ENCODE data around the gene CHORDC1. TPM values are rescaled to one million over a fixed set of nuclear protein-coding genes. Genes with fewer than 3 reads are reported as not detected.

Gene CHORDC1
- total and polyA plus RNA-seq, 2 of the 13 experiments (the other 11 are each of a cell fraction or from before 2014, with no cell fraction given): 19.1 to 73.5 TPM

DNA sequence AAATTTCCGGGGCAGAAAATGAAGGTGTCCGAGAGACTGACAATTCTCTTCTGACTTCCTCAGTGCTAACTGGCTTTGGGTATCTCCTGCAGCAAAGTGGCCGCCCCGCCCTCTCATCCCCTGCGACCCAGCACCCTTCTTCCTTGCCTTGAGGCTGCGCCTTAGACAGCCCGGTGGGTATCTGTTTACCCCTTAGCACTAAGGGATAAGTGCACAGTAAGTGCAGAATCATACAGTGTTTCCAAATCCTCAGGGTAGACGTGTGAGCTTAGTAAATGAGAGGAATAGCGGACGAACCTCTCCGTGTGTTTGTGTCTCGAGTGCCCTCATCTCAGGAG lies 368 bp upstream of the CHORDC1 start (continued):
- TF ChIP-seq ZNF552 (CRISPR knock-in tag; IDR thresholded peaks at IDR 0.05; ENCODE audit: borderline replicate concordance) (0 out of 2 replicates have a peak, but pooled peaks have one; percentile 4), SOX6 (IDR thresholded peaks at IDR 0.05) (no peak), SOX6 (CRISPR knock-in tag; IDR thresholded peaks at IDR 0.05) (peak; percentile 22; the same call in 1 of the 2 replicates), FOXJ3 (CRISPR knock-in tag; IDR thresholded peaks at IDR 0.05; ENCODE audit: borderline replicate concordance) (no peak), SIN3B (IDR thresholded peaks at IDR 0.05; ENCODE audit: low read length) (no peak), NFE2 (CRISPR knock-in tag; IDR thresholded peaks at IDR 0.05) (no peak), ZNF225 (CRISPR knock-in tag; IDR thresholded peaks at IDR 0.05) (no peak), ZBTB3 (CRISPR knock-in tag; IDR thresholded peaks at IDR 0.05; ENCODE audit: borderline replicate concordance, low read depth) (no peak), SNRNP70 (IDR thresholded peaks at IDR 0.05; ENCODE audit: low read depth, low read length) (no peak), LCORL (IDR thresholded peaks at IDR 0.05) (no peak), LCORL (CRISPR knock-in tag; IDR thresholded peaks at IDR 0.05) (no peak), DNMT3B (CRISPR knock-in tag; conservative IDR thresholded peaks at IDR 0.05) (no peak), MAZ (IDR thresholded peaks at IDR 0.05; ENCODE audit: borderline replicate concordance, low read depth, low read length) (no peak), MAZ (CRISPR knock-in tag; IDR thresholded peaks at IDR 0.05; ENCODE audit: low read depth) (no peak), ZNF235 (CRISPR knock-in tag; IDR thresholded peaks at IDR 0.05; ENCODE audit: borderline replicate concordance) (0 out of 2 replicates have a peak, but pooled peaks have one; percentile 1), ZSCAN25 (CRISPR knock-in tag; IDR thresholded peaks at IDR 0.05) (no peak), ZBTB4 (CRISPR knock-in tag; IDR thresholded peaks at IDR 0.05; ENCODE audit: borderline replicate concordance) (no peak), ELF4 (CRISPR knock-in tag; IDR thresholded peaks at IDR 0.05; ENCODE audit: borderline replicate concordance) (no peak), ZBTB2 (CRISPR knock-in tag; IDR thresholded peaks at IDR 0.05; ENCODE audit: low read depth) (no peak), ZNF460 (CRISPR knock-in tag; IDR thresholded peaks at IDR 0.05; ENCODE audit: borderline replicate concordance) (no peak), FOXA3 (CRISPR knock-in tag; IDR thresholded peaks at IDR 0.05) (0 out of 2 replicates have a peak, but pooled peaks have one; percentile 2)
- TF ChIP-seq, protein P1, sequence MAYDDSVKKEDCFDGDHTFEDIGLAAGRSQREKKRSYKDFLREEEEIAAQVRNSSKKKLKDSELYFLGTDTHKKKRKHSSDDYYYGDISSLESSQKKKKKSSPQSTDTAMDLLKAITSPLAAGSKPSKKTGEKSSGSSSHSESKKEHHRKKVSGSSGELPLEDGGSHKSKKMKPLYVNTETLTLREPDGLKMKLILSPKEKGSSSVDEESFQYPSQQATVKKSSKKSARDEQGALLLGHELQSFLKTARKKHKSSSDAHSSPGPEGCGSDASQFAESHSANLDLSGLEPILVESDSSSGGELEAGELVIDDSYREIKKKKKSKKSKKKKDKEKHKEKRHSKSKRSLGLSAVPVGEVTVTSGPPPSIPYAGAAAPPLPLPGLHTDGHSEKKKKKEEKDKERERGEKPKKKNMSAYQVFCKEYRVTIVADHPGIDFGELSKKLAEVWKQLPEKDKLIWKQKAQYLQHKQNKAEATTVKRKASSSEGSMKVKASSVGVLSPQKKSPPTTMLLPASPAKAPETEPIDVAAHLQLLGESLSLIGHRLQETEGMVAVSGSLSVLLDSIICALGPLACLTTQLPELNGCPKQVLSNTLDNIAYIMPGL (CRISPR knock-in tag; IDR thresholded peaks at IDR 0.05; ENCODE audit: borderline replicate concordance in 1 of 2, low read depth in 1 of 2): 0 out of 4 replicates have a peak, but pooled peaks of 1 of the 2 experiments have one; percentile 1
- TF ChIP-seq, protein P2, sequence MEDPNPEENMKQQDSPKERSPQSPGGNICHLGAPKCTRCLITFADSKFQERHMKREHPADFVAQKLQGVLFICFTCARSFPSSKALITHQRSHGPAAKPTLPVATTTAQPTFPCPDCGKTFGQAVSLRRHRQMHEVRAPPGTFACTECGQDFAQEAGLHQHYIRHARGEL (CRISPR knock-in tag; IDR thresholded peaks at IDR 0.05): 0 out of 2 replicates have a peak, but pooled peaks have one; percentile 45
- TF ChIP-seq, protein P3, sequence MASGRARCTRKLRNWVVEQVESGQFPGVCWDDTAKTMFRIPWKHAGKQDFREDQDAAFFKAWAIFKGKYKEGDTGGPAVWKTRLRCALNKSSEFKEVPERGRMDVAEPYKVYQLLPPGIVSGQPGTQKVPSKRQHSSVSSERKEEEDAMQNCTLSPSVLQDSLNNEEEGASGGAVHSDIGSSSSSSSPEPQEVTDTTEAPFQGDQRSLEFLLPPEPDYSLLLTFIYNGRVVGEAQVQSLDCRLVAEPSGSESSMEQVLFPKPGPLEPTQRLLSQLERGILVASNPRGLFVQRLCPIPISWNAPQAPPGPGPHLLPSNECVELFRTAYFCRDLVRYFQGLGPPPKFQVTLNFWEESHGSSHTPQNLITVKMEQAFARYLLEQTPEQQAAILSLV (CRISPR knock-in tag; IDR thresholded peaks at IDR 0.05; ENCODE audit: borderline replicate concordance): no peak
